AG09319 (cell line): ENCODE data around the gene BRINP3.

Experiments
- DNase-seq: peaks from one replicate; pipeline ENCODE4 v3.0.0-alpha.2; 2010; ENCODE audit warnings: low read depth; ENCODE audit errors: extremely low read depth
- TF ChIP-seq, protein P1 (sequence below): IDR thresholded peaks from 2 replicates; pipeline ENCODE4 v1.5.1; 2011; ENCODE audit warnings: low read depth, mild to moderate bottlenecking, inconsistent platforms, low read length, moderate library complexity

BRINP3 gene

GRCh38 chr1:190328871-190329270 lies 148.8 kb downstream of the BRINP3 start:
- DNase-seq = no peak
- TF ChIP-seq, protein P1, sequence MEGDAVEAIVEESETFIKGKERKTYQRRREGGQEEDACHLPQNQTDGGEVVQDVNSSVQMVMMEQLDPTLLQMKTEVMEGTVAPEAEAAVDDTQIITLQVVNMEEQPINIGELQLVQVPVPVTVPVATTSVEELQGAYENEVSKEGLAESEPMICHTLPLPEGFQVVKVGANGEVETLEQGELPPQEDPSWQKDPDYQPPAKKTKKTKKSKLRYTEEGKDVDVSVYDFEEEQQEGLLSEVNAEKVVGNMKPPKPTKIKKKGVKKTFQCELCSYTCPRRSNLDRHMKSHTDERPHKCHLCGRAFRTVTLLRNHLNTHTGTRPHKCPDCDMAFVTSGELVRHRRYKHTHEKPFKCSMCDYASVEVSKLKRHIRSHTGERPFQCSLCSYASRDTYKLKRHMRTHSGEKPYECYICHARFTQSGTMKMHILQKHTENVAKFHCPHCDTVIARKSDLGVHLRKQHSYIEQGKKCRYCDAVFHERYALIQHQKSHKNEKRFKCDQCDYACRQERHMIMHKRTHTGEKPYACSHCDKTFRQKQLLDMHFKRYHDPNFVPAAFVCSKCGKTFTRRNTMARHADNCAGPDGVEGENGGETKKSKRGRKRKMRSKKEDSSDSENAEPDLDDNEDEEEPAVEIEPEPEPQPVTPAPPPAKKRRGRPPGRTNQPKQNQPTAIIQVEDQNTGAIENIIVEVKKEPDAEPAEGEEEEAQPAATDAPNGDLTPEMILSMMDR = no peak

GRCh38 chr1:190328361-190328760 lies 149.3 kb downstream of the BRINP3 start:
- no peak for DNase-seq

DNA sequence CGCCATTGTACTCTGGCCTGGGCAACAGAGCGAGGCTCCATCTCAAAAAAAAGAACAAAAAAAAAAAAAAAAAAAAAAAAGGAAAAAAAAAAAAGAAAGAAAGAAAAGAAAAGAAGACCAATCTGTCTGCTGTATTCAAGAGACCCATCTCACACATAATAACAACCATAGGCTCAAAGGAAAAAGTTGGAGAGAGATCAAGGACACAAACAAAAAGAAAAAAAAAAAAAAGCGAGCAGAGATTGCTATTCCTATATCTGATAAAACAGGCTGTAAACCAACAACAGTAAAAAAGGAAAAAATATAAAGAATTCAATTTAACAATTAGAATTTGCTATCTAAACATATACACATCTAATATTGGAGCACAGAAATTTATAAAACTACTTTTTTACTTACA lies 150.4 kb downstream of the BRINP3 start:
- TF ChIP-seq, protein P1 = no peak
- no peak for DNase-seq

More at GRCh38 chr1:190328361-190328760, 149.3 kb downstream of the BRINP3 start:
- TF ChIP-seq, protein P1 = no peak

GRCh38 chr1:190323530-190323929 lies 154.1 kb downstream of the BRINP3 start:
- TF ChIP-seq, protein P1 = no peak
- DNase-seq = no peak

- DNase-seq = no peak
- TF ChIP-seq, protein P1 = no peak
These were observed 155.4 kb downstream of the BRINP3 start for GRCh38 chr1:190322274-190322673.

DNA sequence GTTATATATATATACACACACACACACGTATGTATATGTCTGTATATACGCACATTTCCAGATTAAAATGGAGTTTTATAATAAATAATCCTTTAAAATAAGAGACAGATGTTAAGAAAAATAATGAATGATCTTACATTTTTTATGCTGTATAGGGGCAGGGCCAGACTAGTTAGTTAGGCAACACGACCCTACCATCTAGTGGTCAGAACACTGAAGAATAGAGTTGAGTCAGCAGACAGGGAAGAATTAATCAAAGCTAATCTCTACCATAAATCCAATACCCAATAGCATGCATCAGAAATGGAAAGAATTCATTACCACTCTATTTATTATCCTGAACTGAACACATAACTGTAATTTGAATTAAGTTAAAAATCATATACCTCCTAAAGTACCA lies 156.7 kb downstream of the BRINP3 start:
- TF ChIP-seq, protein P1 = no peak
- DNase-seq = no peak

DNA sequence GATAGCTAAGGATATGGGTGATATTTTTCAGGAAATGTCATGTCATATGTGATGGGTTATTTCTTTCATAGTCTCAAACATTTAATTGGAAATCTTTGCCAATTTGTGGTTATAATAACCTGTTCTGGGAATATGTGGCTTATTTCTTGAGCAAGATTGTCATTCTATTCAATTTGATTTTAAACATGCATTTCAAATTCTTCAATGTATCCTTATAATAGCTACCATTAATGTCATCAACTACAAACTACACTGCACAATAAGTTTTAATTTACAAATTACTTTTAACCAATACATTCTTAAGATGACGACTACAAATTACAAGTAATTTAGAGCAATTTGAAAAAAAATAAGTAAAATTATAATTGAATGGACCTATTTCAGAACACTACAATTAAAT lies 164.9 kb downstream of the BRINP3 start:
- TF ChIP-seq, protein P1 = no peak
- DNase-seq = no peak
